GM12891 (cell line): ENCODE results near the gene RASA4B.

Source experiments
- PAX5 ChIP-seq: IDR thresholded peaks from 2 replicates; pipeline ENCODE4 v1.6.1; 2011; ENCODE audit warnings: low read length, moderate library complexity, mild to moderate bottlenecking; ENCODE audit not compliant: insufficient read depth, severe bottlenecking
- POLR2A ChIP-seq: IDR thresholded peaks from 2 replicates; pipeline ENCODE4 v1.6.1; 2011; ENCODE audit warnings: low read depth, low read length, control low read depth
- POLR2AphosphoS5 ChIP-seq: IDR thresholded peaks from 2 replicates; pipeline ENCODE4 v1.6.1; 2011; ENCODE audit warnings: low read depth, low read length, control low read depth
- SPI1 ChIP-seq: IDR thresholded peaks from 2 replicates; pipeline ENCODE4 v1.6.1; 2011; ENCODE audit warnings: low read depth, low read length, control low read depth
- TAF1 ChIP-seq: IDR thresholded peaks from 2 replicates; pipeline ENCODE4 v1.6.1; 2011; ENCODE audit warnings: low read depth, low read length, control low read depth

DNA sequence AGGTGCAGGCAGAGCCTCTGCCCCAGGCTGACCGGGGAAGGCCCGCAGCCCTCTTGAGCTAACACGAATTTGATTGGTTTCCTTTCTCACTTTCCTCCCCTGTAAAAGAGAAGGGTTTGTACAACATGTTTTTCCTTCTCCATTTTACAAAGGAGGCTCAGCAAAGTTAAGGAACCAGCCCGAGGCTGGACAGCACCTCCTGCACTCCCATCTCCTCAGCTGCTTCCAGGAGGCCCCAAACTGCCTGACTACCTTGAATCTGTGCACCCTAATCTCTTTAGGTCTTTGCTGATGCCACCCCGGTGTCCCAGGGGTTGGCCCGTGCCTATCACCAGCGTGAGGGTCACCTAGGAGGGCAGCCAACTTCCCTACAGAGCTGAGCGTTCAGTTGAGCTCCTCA lies 57.1 kb downstream of the RASA4B start:
- TF ChIP-seq TAF1 (no peak), POLR2AphosphoS5 (no peak), POLR2A (no peak), SPI1 (no peak), PAX5 (no peak)
